ENCODE data around the gene MGAM2.
"Not testable (repeated sequence)": the region's sequence is repeated elsewhere in the genome, so short reads cannot be mapped to it uniquely, and the experiment has no call there.

Gene MGAM2

GRCh38 chr7:142099347-142099746 is 12.2 kb upstream of the MGAM2 start:
- H2AFZ ChIP-seq (ENCODE audit: low read length); H3K79me1 ChIP-seq (ENCODE audit: low read depth, low read length); H2AK5ac ChIP-seq (ENCODE audit: low read depth, low read length); H2BK15ac ChIP-seq (ENCODE audit: low read length); H3K4me1 ChIP-seq (ENCODE audit: control insufficient read depth in 2 of 2, insufficient read depth in 1 of 2, low read depth in 1 of 2, low read length in 2 of 2); H3K4ac ChIP-seq (ENCODE audit: low read length); H2BK120ac ChIP-seq (ENCODE audit: low read depth, low read length); H4K91ac ChIP-seq (ENCODE audit: low read depth, low read length, poor library complexity); H2BK12ac ChIP-seq (ENCODE audit: low read length); H3K36me3 ChIP-seq (replicated peaks in 1 of 2; ENCODE audit: control insufficient read depth in 2 of 2, insufficient read depth in 2 of 2, low read length in 2 of 2); H2BK5ac ChIP-seq (ENCODE audit: low read length); H3K27me3 ChIP-seq (ENCODE audit: control insufficient read depth in 3 of 3, insufficient read depth in 3 of 3, low read depth in 1 of 3, low read length in 3 of 3); H3K4me3 ChIP-seq (ENCODE audit: low read length in 2 of 2); H3K9me3 ChIP-seq (replicated peaks in 1 of 2; ENCODE audit: control insufficient read depth in 2 of 2, insufficient read depth in 1 of 2, low read depth in 1 of 2, low read length in 2 of 2); H3K9ac ChIP-seq (ENCODE audit: low read depth, low read length, poor library complexity); H3K23ac ChIP-seq (ENCODE audit: low read depth, low read length, poor library complexity); H3K4me2 ChIP-seq (ENCODE audit: insufficient read depth, low read length, poor library complexity, severe bottlenecking); H3K18ac ChIP-seq (ENCODE audit: low read length); DNase-seq (ENCODE audit: low spot score); H4K8ac ChIP-seq (ENCODE audit: low read depth, low read length); H3K14ac ChIP-seq (ENCODE audit: low read length); H3K27ac ChIP-seq (replicated peaks; ENCODE audit: low read length): not testable (repeated sequence)
- no CpG with 5 or more reads among the region's 1 CpG for WGBS, 2 donors (ENCODE audit: extremely low coverage in 2 of 2, insufficient read length in 2 of 2, insufficient replicate concordance in 1 of 2)

- Histone ChIP-seq H2BK15ac (ENCODE audit: low read length) (no peak overlapping the region), H4K8ac (ENCODE audit: low read depth, low read length) (no peak overlapping the region), H3K27me3 (ENCODE audit: control insufficient read depth in 3 of 3, insufficient read depth in 3 of 3, low read depth in 1 of 3, low read length in 3 of 3) (no peaks in the 10 kb centered on the region), H3K4ac (ENCODE audit: low read length) (no peak overlapping the region), H3K4me1 (ENCODE audit: control insufficient read depth in 2 of 2, insufficient read depth in 1 of 2, low read depth in 1 of 2, low read length in 2 of 2) (no peaks in the 10 kb centered on the region), H2BK120ac (ENCODE audit: low read depth, low read length) (no peak overlapping the region), H3K4me3 (ENCODE audit: low read length in 2 of 2) (no peak overlapping the region), H3K9ac (ENCODE audit: low read depth, low read length, poor library complexity) (no peak overlapping the region), H2BK12ac (ENCODE audit: low read length) (no peak overlapping the region), H3K18ac (ENCODE audit: low read length) (no peak overlapping the region), H2AFZ (ENCODE audit: low read length) (no peak overlapping the region), H3K23ac (ENCODE audit: low read depth, low read length, poor library complexity) (no peak overlapping the region), H3K36me3 (replicated peaks in 1 of 2; ENCODE audit: control insufficient read depth in 2 of 2, insufficient read depth in 2 of 2, low read length in 2 of 2) (no peaks in the 10 kb centered on the region), H3K9me3 (replicated peaks in 1 of 2; ENCODE audit: control insufficient read depth in 2 of 2, insufficient read depth in 1 of 2, low read depth in 1 of 2, low read length in 2 of 2) (no peaks in the 10 kb centered on the region), H3K14ac (ENCODE audit: low read length) (no peak overlapping the region), H3K79me1 (ENCODE audit: low read depth, low read length) (no peaks in the 10 kb centered on the region), H2AK5ac (ENCODE audit: low read depth, low read length) (no peak overlapping the region), H3K4me2 (ENCODE audit: insufficient read depth, low read length, poor library complexity, severe bottlenecking) (no peak overlapping the region), H3K27ac (replicated peaks; ENCODE audit: low read length) (no peak overlapping the region), H4K91ac (ENCODE audit: low read depth, low read length, poor library complexity) (no peak overlapping the region), H2BK5ac (ENCODE audit: low read length) (no peak overlapping the region)
- no CpG with 5 or more reads among the region's 1 CpG for WGBS, 2 donors (ENCODE audit: extremely low coverage in 2 of 2, insufficient read length in 2 of 2, insufficient replicate concordance in 1 of 2)
- DNase-seq (ENCODE audit: low spot score), result no peak
Observed at GRCh38 chr7:142100634-142101033, 10.9 kb upstream of the MGAM2 start.

- not testable (repeated sequence) for H3K27me3 ChIP-seq (ENCODE audit: control insufficient read depth in 3 of 3, insufficient read depth in 3 of 3, low read depth in 1 of 3, low read length in 3 of 3); H4K91ac ChIP-seq (ENCODE audit: low read depth, low read length, poor library complexity); H3K27ac ChIP-seq (replicated peaks; ENCODE audit: low read length); H3K4me2 ChIP-seq (ENCODE audit: insufficient read depth, low read length, poor library complexity, severe bottlenecking); DNase-seq (ENCODE audit: low spot score); H3K4me3 ChIP-seq (ENCODE audit: low read length in 2 of 2); H3K14ac ChIP-seq (ENCODE audit: low read length); H2AK5ac ChIP-seq (ENCODE audit: low read depth, low read length); H3K23ac ChIP-seq (ENCODE audit: low read depth, low read length, poor library complexity); H3K36me3 ChIP-seq (replicated peaks in 1 of 2; ENCODE audit: control insufficient read depth in 2 of 2, insufficient read depth in 2 of 2, low read length in 2 of 2); H2BK120ac ChIP-seq (ENCODE audit: low read depth, low read length); H3K4me1 ChIP-seq (ENCODE audit: control insufficient read depth in 2 of 2, insufficient read depth in 1 of 2, low read depth in 1 of 2, low read length in 2 of 2); H2BK15ac ChIP-seq (ENCODE audit: low read length); H2BK5ac ChIP-seq (ENCODE audit: low read length); H3K9ac ChIP-seq (ENCODE audit: low read depth, low read length, poor library complexity); H3K9me3 ChIP-seq (replicated peaks in 1 of 2; ENCODE audit: control insufficient read depth in 2 of 2, insufficient read depth in 1 of 2, low read depth in 1 of 2, low read length in 2 of 2); H2AFZ ChIP-seq (ENCODE audit: low read length); H3K79me1 ChIP-seq (ENCODE audit: low read depth, low read length); H4K8ac ChIP-seq (ENCODE audit: low read depth, low read length); H3K18ac ChIP-seq (ENCODE audit: low read length); H2BK12ac ChIP-seq (ENCODE audit: low read length); H3K4ac ChIP-seq (ENCODE audit: low read length)
- WGBS, 2 donors (ENCODE audit: extremely low coverage in 2 of 2, insufficient read length in 2 of 2, insufficient replicate concordance in 1 of 2), result no CpG with 5 or more reads among the region's 6 CpGs
Observed at GRCh38 chr7:142101794-142102193, 9.7 kb upstream of the MGAM2 start.

- Histone ChIP-seq H4K91ac (ENCODE audit: low read depth, low read length, poor library complexity) (no peak overlapping the region), H3K23ac (ENCODE audit: low read depth, low read length, poor library complexity) (no peak overlapping the region), H2AFZ (ENCODE audit: low read length) (no peak overlapping the region), H2AK5ac (ENCODE audit: low read depth, low read length) (no peak overlapping the region), H2BK5ac (ENCODE audit: low read length) (no peak overlapping the region), H3K18ac (ENCODE audit: low read length) (no peak overlapping the region), H3K4me1 (ENCODE audit: control insufficient read depth in 2 of 2, insufficient read depth in 1 of 2, low read depth in 1 of 2, low read length in 2 of 2) (no peaks in the 10 kb centered on the region), H2BK12ac (ENCODE audit: low read length) (no peak overlapping the region), H3K14ac (ENCODE audit: low read length) (no peak overlapping the region), H3K9me3 (replicated peaks in 1 of 2; ENCODE audit: control insufficient read depth in 2 of 2, insufficient read depth in 1 of 2, low read depth in 1 of 2, low read length in 2 of 2) (no peaks in the 10 kb centered on the region), H3K4me3 (ENCODE audit: low read length in 2 of 2) (no peak overlapping the region), H3K27me3 (ENCODE audit: control insufficient read depth in 3 of 3, insufficient read depth in 3 of 3, low read depth in 1 of 3, low read length in 3 of 3) (no peaks in the 10 kb centered on the region), H2BK120ac (ENCODE audit: low read depth, low read length) (no peak overlapping the region), H3K4ac (ENCODE audit: low read length) (no peak overlapping the region), H3K4me2 (ENCODE audit: insufficient read depth, low read length, poor library complexity, severe bottlenecking) (no peak overlapping the region), H3K9ac (ENCODE audit: low read depth, low read length, poor library complexity) (no peak overlapping the region), H2BK15ac (ENCODE audit: low read length) (no peak overlapping the region), H4K8ac (ENCODE audit: low read depth, low read length) (no peak overlapping the region), H3K27ac (replicated peaks; ENCODE audit: low read length) (no peak overlapping the region), H3K79me1 (ENCODE audit: low read depth, low read length) (no peaks in the 10 kb centered on the region), H3K36me3 (replicated peaks in 1 of 2; ENCODE audit: control insufficient read depth in 2 of 2, insufficient read depth in 2 of 2, low read length in 2 of 2) (no peaks in the 10 kb centered on the region)
- WGBS, 2 donors (ENCODE audit: extremely low coverage in 2 of 2, insufficient read length in 2 of 2, insufficient replicate concordance in 1 of 2), result no CpG with 5 or more reads among the region's 6 CpGs
- DNase-seq (ENCODE audit: low spot score), result no peak
Observed at GRCh38 chr7:142104550-142105527, 6.7 kb upstream of the MGAM2 start.

Measured in neuronal stem cell (in vitro differentiated cells).